Activated CD4-positive, alpha-beta T cell treated with anti-CD3 and anti-CD28 coated beads for 1 hour (primary cell): ENCODE data around the gene OGFOD3.
"Not testable (repeated sequence)": the region's sequence is repeated elsewhere in the genome, so short reads cannot be mapped to it uniquely, and the experiment has no call there.

Source experiments
- DNase-seq: peaks from one replicate; pipeline ENCODE4 v3.0.0-alpha.2; 2020

Gene OGFOD3

DNA sequence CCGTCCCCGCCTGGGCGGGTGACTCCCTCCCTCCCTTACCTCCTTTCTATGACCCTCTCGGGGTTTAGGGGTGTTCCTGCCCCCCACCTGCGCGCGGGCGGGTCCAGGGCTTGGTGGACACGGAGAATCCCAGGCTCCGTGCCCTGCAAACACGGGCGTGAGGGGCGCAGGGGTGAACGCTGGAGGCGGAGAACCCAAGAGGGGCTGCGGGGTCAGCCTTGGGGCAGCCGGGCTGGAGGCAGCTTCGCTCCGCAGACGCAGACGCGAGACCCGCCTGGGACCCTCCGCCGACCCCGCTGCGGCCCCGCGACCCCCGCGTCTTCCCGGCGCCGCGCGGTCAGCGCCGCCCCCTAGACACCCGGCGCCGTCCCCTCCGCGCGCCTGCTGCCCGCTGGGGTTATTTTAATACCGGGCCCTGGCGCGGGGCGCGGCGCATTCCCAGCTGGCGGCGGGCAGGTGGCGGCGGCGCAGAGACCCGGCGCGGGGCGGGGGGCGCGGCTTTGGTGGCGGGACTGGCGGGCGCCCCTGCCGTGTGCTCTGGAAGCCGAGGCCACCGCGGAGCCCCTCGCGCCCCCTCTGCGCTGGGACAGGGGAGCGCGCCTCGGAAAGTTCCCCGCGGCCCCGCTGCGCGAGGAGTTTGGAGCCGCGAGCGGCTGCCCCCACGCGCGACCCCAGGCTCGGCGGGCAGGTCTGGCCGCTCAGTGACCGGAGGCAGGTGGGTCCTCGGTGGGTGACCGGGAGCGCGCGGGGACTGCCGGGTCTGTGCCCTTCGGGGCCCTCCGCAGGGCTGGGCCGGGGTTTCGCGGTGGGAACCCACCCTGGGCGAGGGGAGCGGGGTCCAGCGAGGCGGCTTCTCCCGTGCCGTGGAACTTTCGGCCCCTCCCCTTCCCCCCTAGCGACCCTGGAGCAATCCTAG lies 46.8 kb downstream of the OGFOD3 start, which contains the start of gene UTS2R:
Gene UTS2R, plus strand, starts transcription at position 433 of the 916 bp plus-strand sequence. CDS start 2,560 bp downstream, outside the sequence.
- no peak for DNase-seq

- no peak for DNase-seq
These were observed 47.7 kb downstream of the OGFOD3 start for GRCh38 chr17:82370471-82371332.

GRCh38 chr17:82369211-82369610 lies 49.2 kb downstream of the OGFOD3 start:
- no peak for DNase-seq

- no peak for DNase-seq
These were observed 50.5 kb downstream of the OGFOD3 start for GRCh38 chr17:82367724-82368524.

DNA sequence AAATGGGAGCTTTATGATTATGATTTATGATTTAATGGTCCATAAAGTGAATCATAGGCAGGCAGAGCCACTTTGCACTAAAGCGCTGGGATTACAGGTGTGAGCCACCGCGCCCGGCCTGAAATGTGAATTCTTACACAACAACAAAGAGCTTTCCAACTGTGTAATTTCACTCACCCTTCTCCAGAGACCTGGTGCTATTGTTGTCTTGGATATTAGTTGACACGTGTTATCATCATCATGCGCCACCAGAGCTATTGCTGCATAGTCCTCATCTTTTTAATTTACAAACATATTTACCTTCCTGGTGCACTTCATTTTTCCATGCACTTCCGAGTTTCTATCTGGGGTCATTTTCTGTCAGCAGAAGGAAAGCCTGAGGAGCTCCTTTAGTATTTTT lies 51.6 kb downstream of the OGFOD3 start:
- no peak for DNase-seq

DNA sequence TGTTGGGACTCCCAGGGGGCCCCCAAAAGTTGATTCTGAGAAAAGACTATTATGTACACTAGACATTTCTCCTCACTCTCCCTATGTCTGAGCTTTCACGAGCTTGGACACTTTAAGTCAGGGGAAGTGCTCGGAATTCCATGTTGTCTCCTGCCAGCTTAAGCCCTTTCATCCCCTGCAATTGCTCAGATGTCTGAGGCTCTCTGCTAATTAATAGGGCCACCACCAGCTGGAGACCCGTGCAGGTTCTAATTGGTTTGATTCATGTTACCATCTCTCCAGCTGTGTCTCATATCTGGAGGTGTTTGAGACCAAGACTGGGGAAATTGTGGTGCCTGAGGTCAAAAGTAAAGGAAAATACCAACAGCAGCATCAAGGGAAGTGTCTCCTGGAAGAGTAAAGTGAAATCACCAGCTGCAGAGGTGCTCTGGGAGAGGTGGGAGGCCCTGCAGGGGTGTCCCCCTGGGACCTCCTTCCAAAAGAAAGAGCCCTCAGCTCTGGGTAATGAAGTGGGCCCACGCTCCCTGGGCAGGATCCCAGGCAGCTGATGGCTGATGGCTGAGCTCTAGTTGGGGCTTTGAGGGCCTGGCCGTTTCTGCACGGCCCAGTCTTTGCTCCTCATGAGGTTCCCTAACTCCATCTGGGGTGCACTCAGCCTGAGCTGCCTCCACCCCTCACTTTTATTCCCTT lies 52.6 kb downstream of the OGFOD3 start:
- DNase-seq = no peak

GRCh38 chr17:82361885-82362633 lies 56.3 kb downstream of the OGFOD3 start:
- no peak for DNase-seq

DNA sequence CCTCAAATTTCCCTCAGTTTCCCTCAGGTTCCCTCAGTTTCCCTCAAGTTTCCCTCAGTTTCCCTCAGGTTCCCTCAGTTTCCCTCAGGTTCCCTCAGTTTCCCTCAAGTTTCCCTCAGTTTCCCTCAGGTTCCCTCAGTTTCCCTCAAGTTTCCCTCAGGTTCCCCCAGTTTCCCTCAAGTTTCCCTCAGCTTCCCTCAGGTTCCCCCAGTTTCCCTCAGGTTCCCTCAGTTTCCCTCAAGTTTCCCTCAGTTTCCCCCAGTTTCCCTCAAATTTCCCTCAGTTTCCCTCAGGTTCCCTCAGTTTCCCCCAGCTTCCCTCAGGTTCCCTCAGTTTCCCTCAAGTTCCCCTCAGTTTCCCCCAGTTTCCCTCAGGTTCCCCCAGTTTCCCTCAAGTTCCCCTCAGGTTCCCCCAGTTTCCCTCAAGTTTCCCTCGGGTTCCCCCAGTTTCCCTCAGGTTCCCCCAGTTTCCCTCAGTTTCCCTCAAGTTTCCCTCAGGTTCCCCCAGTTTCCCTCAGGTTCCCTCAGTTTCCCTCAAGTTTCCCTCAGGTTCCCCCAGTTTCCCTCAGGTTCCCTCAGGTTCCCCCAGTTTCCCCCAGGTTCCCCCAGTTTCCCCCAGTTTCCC lies 58.8 kb downstream of the OGFOD3 start:
- not testable (repeated sequence) for DNase-seq

DNA sequence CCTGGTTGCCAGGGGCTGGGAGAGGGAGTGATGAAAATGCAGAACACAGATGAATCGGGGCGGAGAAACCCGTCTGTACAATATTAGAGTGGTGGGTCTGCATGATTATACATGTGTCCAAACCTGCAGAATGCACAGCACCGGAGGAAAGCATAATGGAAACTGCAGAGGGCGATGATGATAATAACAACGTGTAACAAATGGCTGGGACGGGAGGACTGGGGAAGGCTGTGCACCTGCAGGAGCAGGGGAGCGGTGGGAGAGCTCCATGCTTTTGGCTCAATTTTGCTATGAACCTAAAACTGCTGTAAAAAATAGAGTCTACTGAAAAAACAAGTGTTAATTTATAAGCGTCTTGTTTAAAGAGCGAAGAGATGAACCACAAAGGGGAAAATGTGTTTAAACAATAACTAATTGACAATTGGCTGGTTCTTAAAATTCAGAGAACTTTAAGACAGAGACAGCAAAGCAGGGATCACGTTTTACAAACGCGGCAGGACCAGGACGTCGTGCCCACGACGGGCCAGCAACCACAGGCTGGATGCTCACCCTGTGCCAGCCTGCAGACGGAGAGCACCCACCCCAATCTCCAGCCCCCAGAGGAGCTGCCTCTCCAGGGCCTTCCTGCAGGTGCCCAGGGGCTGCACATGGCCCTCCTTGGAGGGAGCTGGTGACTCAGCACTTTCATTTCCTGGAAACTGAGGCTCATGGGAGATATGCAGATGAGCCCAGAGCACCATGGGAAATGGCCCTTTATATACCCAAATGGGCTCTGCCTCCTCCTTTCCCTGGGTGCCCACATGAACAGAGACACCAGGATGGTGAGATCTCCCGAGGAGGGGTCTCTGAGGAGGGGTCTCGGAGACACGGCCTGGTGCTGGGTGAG lies 59.7 kb downstream of the OGFOD3 start, which contains the start of gene TEX19:
Gene TEX19, plus strand, starts transcription at position 783 of the 886 bp plus-strand sequence. CDS start 2,904 bp downstream, outside the sequence.
- DNase-seq = no peak

DNA sequence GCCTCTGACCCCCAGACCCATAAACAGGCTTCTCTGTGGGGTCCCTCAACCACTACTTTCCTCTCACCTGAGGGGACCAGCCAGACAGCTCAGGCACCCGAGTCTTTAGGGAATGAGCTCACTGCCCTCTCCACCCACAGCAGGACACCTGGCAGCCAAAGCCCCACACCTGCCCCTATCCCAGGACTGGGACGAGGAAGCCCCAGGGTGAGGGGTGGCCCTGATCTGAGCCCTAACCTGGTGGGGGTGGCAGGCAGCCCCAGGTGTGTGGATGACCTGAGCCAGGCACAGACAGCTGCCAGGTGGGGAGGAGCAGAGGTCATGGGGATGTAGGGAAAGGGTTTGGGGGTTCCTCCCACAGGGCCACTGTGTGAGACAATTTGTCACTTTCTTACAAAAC lies 61.0 kb downstream of the OGFOD3 start:
- no peak for DNase-seq

DNA sequence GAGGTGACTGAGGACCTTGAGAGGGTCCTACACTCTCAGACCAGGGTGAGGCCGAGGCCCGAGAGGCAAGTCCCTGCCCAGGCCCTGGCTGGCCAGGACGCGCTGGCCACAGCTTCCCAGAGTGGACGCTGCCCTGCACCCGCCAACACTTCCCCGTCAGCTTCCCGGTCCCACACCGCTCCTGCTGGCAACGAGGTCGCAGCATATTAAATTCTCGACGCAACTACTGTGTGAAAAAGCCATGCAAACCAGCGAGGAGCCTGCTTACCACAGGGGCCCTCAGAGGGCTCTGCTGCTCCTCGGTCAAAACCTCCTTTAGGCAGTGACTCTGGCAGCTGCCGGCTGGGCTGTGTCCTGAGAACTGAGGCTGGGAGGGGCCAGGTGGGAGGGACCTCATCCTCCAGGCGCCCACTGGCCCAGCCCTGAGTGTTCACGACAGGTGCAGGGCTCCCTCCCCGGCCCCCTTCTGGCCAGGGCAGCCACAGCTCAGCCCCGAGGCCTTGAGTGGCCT lies 61.5 kb downstream of the OGFOD3 start:
- no peak for DNase-seq

DNA sequence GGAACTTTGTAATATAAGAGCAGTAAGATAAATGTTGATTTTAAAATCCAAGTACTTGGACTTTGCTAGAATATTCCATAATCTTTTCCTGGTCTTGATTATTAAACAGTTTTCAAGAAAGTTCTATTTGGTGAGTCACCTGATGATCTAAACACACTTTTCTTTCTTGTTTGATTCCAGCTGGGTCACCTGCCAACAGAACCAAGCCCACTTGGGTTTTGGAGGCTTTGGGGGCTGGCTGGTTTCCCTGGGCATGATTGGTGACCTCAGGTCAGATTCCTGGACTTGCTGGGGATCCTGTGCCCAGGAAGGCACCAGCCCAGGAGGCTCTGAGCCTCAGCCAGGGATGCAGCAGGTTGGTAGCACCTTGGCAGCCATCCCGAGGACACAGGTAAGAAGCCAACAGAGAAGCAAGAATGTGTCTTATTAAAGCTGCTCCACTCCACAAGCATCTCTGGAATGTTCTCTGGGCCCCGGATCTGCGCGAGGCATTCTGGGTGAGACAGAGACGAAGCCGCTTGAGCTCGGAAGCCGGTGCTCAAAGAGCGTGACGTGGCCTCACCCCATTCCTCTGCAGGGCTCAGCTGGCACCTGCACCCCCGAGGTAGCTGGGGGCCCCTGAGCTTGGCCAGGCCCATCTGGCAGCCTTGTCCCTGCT lies 62.5 kb downstream of the OGFOD3 start:
- no peak for DNase-seq

DNA sequence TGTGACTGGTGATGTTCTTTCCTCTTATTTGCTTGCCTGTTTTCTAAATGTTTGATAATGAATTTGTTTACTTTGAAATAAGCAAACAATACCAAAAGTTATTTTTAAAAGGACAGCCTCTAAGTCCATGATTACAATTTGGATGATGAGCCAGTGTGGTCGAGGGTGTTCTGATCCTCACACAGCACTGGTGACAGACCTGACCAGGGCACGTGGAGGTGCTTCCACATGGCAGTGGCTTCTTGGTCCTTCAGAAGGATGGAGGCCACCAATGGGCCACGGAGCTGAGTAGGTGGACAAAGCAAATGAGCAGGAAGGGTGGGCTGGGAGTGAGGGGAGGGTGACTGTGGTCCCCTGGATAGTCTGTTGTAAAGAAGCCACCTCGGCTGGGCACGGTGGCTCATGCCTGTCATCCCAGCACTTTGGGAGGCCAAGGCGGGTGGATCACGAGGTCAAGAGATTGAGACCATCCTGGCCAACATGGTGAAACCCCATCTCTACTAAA lies 63.5 kb downstream of the OGFOD3 start:
- no peak for DNase-seq

GRCh38 chr17:82353484-82353883 lies 64.9 kb downstream of the OGFOD3 start:
- no peak for DNase-seq

DNA sequence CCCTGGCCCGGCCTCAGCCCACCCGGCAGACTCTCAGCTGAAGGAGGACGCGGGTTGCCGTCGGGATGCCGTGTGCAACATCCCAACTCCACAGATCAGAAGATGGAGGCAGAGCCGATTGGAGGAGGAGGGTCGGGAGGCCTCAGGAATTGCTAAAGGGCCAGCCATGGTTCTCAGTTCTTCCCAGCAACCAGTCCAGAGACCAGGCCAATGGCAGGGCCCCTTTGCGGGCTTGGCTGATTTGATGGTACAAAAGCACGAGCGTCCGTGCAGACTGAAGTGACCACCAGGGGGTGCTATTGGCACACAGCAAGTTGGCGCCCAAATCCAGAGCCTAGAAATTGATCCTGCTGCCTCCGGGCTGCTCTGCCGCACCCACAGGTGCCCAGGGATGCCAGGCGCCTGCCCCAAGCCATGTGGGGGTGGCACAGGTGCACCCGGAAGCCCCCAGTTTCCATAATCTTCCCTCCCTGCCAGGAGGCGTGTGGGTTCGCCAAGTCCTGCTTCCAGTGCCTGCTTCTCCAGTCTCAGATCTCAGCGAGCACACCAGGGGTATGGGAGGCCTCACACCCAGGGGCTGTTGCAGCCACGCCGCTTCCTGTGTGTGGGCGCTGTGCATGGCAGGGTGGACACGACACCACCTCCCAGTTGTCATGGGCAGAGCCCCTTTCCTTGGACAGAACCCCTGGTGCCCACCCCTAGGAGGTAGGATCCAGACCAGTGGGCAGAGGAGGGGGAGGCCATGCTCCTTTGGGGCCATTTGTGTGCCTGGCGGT lies 66.5 kb downstream of the OGFOD3 start:
- peak; percentile 69 for DNase-seq

- DNase-seq = no peak
These were observed 67.1 kb downstream of the OGFOD3 start for GRCh38 chr17:82351254-82351712.

GRCh38 chr17:82350182-82351030 lies 68.0 kb downstream of the OGFOD3 start:
- DNase-seq = no peak
